ENCODE measurements around the gene TEX30.
"Not testable (repeated sequence)": the region's sequence is repeated elsewhere in the genome, so short reads cannot be mapped to it uniquely, and the experiment has no call there.

TEX30 gene

GRCh38 chr13:102784483-102784882 lies 10.9 kb upstream of the TEX30 start:
- Histone ChIP-seq H3K4me2 (ENCODE audit: low read length) (no peak overlapping the region), H4K20me1 (ENCODE audit: insufficient read depth, low read length) (no peaks in the 10 kb centered on the region), H3K79me2 (ENCODE audit: low read length) (no peaks in the 10 kb centered on the region), H3K27me3 (ENCODE audit: low read depth, low read length) (no peaks in the 10 kb centered on the region), H3K4me1 (ENCODE audit: low read length) (no peaks in the 10 kb centered on the region), H3K9me3 (ENCODE audit: insufficient read depth, low read length) (no peaks in the 10 kb centered on the region), H3K4me3 (ENCODE audit: low read length) (no peak overlapping the region), H3K27ac (ENCODE audit: low read length) (no peak overlapping the region), H3K36me3 (replicated peaks; ENCODE audit: low read depth, low read length) (peaks cover 4% of the 10 kb centered on the region), H2AFZ (ENCODE audit: low read depth, low read length) (no peak overlapping the region), H3K9ac (ENCODE audit: low read length) (no peak overlapping the region)
- no peak for TF ChIP-seq EZH2phosphoT487 (IDR thresholded peaks at IDR 0.05; ENCODE audit: low read depth)
- TF ChIP-seq, protein P1, sequence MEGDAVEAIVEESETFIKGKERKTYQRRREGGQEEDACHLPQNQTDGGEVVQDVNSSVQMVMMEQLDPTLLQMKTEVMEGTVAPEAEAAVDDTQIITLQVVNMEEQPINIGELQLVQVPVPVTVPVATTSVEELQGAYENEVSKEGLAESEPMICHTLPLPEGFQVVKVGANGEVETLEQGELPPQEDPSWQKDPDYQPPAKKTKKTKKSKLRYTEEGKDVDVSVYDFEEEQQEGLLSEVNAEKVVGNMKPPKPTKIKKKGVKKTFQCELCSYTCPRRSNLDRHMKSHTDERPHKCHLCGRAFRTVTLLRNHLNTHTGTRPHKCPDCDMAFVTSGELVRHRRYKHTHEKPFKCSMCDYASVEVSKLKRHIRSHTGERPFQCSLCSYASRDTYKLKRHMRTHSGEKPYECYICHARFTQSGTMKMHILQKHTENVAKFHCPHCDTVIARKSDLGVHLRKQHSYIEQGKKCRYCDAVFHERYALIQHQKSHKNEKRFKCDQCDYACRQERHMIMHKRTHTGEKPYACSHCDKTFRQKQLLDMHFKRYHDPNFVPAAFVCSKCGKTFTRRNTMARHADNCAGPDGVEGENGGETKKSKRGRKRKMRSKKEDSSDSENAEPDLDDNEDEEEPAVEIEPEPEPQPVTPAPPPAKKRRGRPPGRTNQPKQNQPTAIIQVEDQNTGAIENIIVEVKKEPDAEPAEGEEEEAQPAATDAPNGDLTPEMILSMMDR (IDR thresholded peaks at IDR 0.05; ENCODE audit: low read depth, low read length): no peak

GRCh38 chr13:102781591-102781990 lies 8.0 kb upstream of the TEX30 start:
- no peak overlapping the region for H3K27ac ChIP-seq (ENCODE audit: low read length)
- H2AFZ ChIP-seq (ENCODE audit: low read depth, low read length): no peak overlapping the region
- peaks cover 4% of the 10 kb centered on the region for H3K36me3 ChIP-seq (replicated peaks; ENCODE audit: low read depth, low read length)
- H3K79me2 ChIP-seq (ENCODE audit: low read length): no peaks in the 10 kb centered on the region
- H3K4me3 ChIP-seq (ENCODE audit: low read length): no peak overlapping the region
- H3K9me3 ChIP-seq (ENCODE audit: insufficient read depth, low read length): no peaks in the 10 kb centered on the region
- H3K27me3 ChIP-seq (ENCODE audit: low read depth, low read length): no peaks in the 10 kb centered on the region
- no peak overlapping the region for H3K4me2 ChIP-seq (ENCODE audit: low read length)
- TF ChIP-seq, protein P1 (IDR thresholded peaks at IDR 0.05; ENCODE audit: low read depth, low read length): no peak
- no peak for TF ChIP-seq EZH2phosphoT487 (IDR thresholded peaks at IDR 0.05; ENCODE audit: low read depth)
- H3K9ac ChIP-seq (ENCODE audit: low read length): no peak overlapping the region
- H3K4me1 ChIP-seq (ENCODE audit: low read length): no peaks in the 10 kb centered on the region
- H4K20me1 ChIP-seq (ENCODE audit: insufficient read depth, low read length): no peaks in the 10 kb centered on the region

- not testable (repeated sequence) for H2AFZ ChIP-seq (ENCODE audit: low read depth, low read length); H3K79me2 ChIP-seq (ENCODE audit: low read length); H3K9me3 ChIP-seq (ENCODE audit: insufficient read depth, low read length); H3K27me3 ChIP-seq (ENCODE audit: low read depth, low read length); H3K27ac ChIP-seq (ENCODE audit: low read length); H3K9ac ChIP-seq (ENCODE audit: low read length); H3K4me2 ChIP-seq (ENCODE audit: low read length); H3K36me3 ChIP-seq (replicated peaks; ENCODE audit: low read depth, low read length); H4K20me1 ChIP-seq (ENCODE audit: insufficient read depth, low read length); H3K4me3 ChIP-seq (ENCODE audit: low read length); H3K4me1 ChIP-seq (ENCODE audit: low read length)
These were observed 7.1 kb upstream of the TEX30 start for GRCh38 chr13:102780656-102781055.

DNA sequence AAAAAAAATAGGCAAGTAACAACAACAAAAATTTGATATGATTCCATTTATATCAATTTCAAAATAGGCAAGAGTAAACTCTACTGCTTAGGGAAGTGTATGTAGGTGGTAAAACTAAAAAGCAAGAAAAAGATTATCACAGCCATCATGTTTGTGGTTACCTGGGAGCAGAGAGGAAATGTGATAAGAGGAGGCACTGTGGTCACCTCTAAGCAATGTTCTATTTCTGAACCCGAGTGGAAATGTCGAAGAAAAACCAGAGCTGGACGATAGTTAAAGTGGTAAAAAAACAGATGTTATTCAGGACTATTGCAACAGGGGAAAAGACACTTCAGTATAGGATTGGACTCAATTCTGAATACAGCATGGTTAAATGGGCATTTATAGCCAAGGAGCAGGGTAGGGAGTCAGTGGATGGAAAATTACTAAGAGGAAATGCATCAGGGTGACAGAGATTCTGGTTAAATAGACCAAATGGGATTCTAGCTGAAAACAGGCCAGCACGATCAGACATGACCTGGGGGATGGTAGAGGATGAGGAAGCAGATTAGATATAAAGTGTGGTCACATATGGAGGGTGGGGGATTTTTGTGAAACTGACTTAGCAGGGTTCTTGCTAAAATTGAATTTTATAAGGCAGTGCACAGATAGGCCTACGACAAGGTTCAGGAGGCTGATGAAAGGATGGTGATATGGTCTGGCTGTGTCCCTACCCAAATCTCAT lies 6.0 kb upstream of the TEX30 start:
- TF ChIP-seq, protein P1 (IDR thresholded peaks at IDR 0.05; ENCODE audit: low read depth, low read length): no peak
- TF ChIP-seq EZH2phosphoT487 (IDR thresholded peaks at IDR 0.05; ENCODE audit: low read depth): no peak
- Histone ChIP-seq H3K9ac (ENCODE audit: low read length) (no peak overlapping the region), H3K36me3 (replicated peaks; ENCODE audit: low read depth, low read length) (peaks cover 4% of the 10 kb centered on the region), H3K4me2 (ENCODE audit: low read length) (no peak overlapping the region), H3K4me3 (ENCODE audit: low read length) (no peak overlapping the region), H3K79me2 (ENCODE audit: low read length) (no peaks in the 10 kb centered on the region), H4K20me1 (ENCODE audit: insufficient read depth, low read length) (no peaks in the 10 kb centered on the region), H3K9me3 (ENCODE audit: insufficient read depth, low read length) (no peaks in the 10 kb centered on the region), H3K27ac (ENCODE audit: low read length) (no peak overlapping the region), H2AFZ (ENCODE audit: low read depth, low read length) (no peak overlapping the region), H3K27me3 (ENCODE audit: low read depth, low read length) (no peaks in the 10 kb centered on the region), H3K4me1 (ENCODE audit: low read length) (no peaks in the 10 kb centered on the region)

Data from OCI-LY3 (cell line).